C4-2B (cell line): ENCODE results near the gene ATG2B.

Source experiments
- ZFX ChIP-seq: fragments of 450-650 bp; IDR thresholded peaks from 2 replicates; pipeline ENCODE4 v1.6.1; 2017
- TF ChIP-seq, protein P1 (sequence below): fragments of 450-650 bp; conservative IDR thresholded peaks from 2 replicates; pipeline ENCODE4 v1.5.1; 2017; ENCODE audit warnings: mild to moderate bottlenecking

GRCh38 chr14:96243785-96244184, 119.4 kb downstream of the ATG2B start:
- TF ChIP-seq, protein P1, sequence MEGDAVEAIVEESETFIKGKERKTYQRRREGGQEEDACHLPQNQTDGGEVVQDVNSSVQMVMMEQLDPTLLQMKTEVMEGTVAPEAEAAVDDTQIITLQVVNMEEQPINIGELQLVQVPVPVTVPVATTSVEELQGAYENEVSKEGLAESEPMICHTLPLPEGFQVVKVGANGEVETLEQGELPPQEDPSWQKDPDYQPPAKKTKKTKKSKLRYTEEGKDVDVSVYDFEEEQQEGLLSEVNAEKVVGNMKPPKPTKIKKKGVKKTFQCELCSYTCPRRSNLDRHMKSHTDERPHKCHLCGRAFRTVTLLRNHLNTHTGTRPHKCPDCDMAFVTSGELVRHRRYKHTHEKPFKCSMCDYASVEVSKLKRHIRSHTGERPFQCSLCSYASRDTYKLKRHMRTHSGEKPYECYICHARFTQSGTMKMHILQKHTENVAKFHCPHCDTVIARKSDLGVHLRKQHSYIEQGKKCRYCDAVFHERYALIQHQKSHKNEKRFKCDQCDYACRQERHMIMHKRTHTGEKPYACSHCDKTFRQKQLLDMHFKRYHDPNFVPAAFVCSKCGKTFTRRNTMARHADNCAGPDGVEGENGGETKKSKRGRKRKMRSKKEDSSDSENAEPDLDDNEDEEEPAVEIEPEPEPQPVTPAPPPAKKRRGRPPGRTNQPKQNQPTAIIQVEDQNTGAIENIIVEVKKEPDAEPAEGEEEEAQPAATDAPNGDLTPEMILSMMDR = no peak
- TF ChIP-seq ZFX = no peak
